GM19395 (cell line): Measurements from ENCODE around the gene MDM2.

Source experiments
- ATAC-seq: cut with Tn5 transposase; IDR thresholded peaks from one replicate; pipeline ENCODE4 v1.9.1; 2021; ENCODE audit warnings: mild to moderate bottlenecking, moderate library complexity; ENCODE audit not compliant: unreplicated experiment

Gene MDM2

DNA sequence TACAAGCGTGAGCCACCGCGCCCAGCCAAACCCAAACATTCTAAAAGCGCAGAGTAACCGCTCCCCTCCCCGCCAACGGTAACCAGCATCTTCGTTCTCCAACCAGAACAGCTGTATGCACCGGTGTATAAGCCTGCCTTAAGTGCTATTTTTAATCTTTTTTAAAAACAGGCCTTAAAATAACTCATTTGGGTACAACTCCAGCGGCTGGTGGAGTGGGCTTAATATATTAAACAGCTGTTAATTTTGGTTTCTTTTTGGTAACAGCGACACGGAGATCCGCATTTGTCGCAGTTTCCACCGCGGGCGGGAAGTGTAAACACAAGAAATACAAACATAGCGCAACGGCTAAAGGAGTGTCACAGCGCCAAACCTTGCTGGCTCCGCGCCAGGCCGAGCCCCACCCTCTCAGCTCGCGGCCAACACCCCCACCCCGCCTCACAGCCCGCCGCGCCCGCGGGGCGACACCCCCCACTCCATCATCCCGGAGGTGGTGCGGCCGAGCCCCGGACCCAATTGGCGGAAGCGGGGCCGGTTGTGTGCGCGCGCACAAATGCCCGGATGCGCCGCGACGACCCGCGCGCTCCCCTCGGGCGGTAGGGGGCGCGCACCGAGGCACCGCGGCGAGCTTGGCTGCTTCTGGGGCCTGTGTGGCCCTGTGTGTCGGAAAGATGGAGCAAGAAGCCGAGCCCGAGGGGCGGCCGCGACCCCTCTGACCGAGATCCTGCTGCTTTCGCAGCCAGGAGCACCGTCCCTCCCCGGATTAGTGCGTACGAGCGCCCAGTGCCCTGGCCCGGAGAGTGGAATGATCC is at the start of gene MDM2:
MDM2 (plus strand) TSS at position 602 of the 812 bp plus-strand sequence. CDS start 301 bp downstream, outside the sequence.
- peak; percentile 75 for ATAC-seq

- no peak for ATAC-seq
Observed at GRCh38 chr12:68759852-68760251, 48.1 kb upstream of the MDM2 start.

DNA sequence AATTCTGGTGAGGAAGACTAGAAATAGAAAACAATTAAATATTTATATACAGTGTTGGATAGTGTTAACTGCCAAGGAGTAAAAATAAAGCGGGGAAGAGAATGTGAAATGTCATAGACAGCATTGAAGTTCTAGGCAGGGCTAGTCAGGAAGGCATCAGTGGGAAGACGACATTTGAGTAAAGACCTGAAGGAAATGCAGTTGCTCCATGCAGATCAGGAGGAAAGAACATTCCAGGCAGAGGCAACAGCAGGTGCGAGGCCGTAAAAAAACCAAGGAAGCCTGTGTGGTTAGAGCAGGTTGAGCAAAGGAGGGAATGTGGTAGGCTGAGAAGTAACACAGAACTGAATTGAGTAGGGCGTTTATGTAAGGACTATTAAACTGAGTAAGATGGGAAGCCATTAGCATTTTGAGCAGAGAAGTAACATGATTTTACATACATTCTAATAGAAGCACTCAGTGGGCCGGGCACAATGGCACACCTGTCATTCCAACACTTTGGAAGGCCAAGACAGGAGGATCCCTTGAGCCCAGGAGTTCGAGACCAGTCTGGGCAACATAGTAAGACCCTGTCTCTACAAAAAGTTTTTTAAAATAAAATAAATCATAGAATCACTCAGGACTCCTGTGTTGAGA is 47.1 kb upstream of the MDM2 start:
- no peak for ATAC-seq

DNA sequence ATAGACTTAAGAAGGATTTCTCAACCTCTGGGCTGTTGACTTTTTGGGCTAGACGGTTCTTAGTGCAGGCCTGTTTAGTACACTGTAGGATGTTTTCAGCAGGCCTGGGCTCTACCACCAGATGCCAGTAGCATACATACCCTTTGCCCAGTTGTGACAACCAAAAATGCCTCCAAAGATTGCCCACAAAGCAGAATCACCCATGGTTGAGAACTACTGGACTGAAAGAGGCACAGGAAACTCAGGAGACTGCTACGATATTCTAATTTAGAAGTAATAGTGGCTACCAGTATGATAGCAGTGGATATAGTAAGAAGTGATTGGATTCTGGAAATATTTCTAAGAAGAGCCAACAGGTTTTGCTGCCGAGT is 46.5 kb upstream of the MDM2 start:
- ATAC-seq, result no peak

DNA sequence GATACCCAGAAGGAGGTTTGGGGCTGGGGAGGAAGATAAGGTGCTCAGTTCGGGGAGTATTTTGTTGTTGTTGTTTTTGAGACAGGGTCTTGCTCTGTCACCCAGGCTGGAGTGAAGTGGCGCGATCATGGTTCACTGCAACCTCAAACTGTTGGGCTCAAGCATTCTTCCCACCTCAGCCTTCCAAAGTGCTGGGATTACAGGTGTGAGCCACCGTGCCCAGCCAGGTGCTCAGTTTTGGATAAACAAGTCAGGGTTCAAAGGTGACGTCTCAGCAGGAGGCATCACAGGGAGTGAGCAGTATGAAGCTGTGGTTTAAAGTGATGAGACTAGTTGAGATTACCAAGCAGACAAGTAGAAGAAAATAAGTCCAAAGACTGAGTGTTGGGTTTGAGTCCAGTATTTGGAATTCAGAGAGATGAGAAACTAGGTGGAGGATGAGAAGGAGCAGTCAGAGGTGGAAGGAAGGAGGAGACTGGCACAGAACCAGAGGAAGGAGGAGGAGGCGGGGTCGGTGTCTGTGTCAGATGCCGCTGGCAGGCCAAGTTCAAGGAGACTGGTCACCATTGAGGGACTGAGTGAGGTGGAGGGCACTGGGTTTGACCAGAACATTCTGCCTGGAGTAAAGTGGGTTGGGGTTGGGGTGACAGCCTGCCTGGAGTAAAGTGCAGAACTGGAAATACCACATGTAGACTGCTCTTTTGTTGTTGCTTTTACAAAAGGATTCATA is 45.9 kb upstream of the MDM2 start:
- ATAC-seq, result no peak

GRCh38 chr12:68762691-68763090 is 45.3 kb upstream of the MDM2 start:
- no peak for ATAC-seq

DNA sequence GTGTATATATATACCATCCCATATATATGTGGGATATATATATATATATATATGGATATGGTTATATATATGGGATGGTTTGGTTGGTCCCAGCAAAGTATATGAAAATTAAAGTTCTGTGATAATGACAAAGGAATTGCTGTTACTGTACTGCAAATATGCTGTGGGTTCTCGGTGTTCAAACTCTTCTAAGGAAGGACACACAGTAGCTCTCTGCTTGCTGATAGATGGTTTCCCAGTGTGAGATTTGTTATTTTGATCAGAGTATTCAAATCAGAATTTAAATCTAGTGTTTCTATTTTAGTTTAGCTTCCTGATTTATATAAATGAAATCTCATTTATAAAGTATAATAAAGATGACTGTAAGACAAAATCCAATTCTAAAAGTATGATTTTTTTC is 42.3 kb upstream of the MDM2 start:
- no peak for ATAC-seq

- no peak for ATAC-seq
Observed at GRCh38 chr12:68766646-68767045, 41.3 kb upstream of the MDM2 start.

DNA sequence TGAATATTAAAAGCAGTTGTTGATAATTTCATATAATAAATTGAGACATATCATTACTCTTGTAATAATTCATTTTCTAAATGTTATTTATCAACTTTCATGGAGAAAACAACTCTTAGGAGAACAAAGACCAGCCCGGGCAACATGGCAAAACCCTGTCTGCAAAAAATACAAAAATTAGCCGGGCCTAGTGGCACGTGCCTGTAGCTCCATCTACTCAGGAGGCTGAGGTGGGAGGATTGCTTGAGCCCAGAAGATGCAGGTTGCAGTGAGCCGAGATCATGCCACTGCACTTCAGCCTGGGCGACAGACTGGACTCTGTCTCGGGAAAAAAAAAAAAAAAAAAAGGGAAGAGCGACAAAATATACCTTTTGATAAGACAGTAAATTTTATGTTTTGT is 40.8 kb upstream of the MDM2 start:
- no peak for ATAC-seq

DNA sequence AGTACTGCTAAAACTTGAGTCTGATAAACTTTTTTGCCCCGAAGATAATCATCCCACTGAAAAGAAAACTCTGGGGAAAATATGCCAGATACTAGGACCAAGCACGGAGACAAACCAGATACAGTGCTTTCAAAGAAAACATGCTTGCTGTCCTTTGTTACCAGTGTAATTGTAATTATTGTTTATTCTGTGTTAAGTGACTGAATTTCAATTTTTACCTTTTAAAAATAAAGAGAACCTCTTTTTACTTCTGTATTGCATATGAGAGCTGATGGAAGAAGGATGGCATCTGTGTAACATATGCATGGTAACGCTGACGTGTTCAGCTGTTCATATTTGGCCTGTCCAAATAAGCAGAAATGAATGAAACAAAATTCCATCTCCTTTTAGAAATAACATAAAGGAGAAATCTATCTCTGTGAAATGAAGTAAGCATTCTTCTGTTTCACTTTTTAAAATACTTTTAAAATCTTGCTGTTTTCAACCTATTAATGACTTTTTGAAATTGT is 39.5 kb upstream of the MDM2 start:
- no peak for ATAC-seq

- no peak for ATAC-seq
Observed at GRCh38 chr12:68769941-68770340, 38.0 kb upstream of the MDM2 start.

- ATAC-seq, result no peak
Observed at GRCh38 chr12:68771223-68771925, 36.6 kb upstream of the MDM2 start.

- ATAC-seq, result no peak
Observed at GRCh38 chr12:68772714-68773113, 35.3 kb upstream of the MDM2 start.

DNA sequence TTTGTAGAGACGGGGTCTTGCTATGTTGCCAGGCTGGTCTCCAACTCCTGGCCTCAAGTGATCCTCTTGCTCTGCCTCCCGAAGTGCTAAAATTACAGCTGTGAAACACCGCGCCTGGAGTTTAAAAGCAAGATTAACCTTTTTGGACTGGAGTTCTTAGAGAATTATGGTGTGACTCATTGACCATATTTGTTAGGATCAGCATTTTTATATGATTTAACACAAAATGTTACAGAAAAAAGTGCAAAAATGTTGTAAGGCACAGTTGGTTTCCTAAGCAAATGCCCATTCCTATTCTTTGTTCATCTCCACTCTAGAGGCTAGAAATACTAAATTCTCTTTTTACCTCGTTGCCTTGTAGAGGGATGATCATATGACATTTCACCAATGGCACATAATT is 34.4 kb upstream of the MDM2 start:
- no peak for ATAC-seq

DNA sequence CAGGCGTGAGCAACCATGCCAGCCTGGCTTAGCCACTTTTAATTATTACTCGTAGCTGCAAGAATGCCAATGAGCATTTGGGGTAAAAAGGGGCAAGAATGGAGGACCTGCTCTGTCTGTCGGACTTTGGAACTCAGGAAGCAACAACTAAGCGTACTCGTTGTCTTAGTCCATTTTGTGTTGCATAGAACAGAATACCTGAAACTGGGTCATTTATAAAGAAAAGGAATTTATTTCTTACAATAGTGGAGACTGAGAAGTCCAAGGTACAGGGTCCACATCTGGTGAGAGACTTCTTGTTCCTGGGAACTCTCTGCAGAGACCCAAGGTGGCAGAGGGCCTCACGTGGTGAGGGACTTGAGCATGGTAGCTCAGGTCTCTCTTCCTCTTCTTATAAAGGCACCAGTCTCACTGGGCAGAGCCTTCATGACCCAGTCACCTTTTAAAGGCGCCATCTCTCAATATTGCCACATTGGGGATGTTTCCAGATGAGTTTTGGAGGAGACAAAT is 32.8 kb upstream of the MDM2 start:
- ATAC-seq, result no peak

DNA sequence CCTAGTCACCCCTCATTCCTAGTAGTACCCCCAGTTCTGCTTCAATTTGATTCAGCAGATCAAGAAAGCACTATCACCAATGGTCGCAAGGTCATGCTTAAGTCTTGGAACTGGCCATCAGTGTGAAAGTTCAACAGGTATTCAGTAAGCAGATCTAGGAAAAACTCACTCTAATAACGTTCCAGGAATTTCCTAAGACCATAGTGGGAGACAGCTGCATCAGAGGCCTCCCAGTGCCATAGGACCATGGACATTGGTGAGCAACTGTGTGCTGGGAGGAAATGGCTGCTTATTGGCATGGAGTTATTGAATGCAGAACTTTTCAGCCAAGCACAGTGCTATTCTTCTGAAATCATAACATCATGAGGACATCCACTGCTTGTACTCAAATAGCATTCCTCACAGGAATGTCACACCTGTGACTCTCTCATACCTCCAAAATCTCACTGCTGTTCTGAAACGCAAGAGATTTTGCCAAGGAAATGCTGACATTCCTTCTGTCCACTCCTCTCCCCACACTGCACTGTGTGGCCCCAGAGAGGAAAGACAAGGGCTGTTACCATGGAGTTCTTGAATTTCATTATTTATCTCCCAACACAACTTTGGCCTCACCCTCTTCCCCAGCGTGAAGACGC is 30.9 kb upstream of the MDM2 start:
- ATAC-seq, result no peak

- no peak for ATAC-seq
Observed at GRCh38 chr12:68779280-68779679, 28.7 kb upstream of the MDM2 start.

DNA sequence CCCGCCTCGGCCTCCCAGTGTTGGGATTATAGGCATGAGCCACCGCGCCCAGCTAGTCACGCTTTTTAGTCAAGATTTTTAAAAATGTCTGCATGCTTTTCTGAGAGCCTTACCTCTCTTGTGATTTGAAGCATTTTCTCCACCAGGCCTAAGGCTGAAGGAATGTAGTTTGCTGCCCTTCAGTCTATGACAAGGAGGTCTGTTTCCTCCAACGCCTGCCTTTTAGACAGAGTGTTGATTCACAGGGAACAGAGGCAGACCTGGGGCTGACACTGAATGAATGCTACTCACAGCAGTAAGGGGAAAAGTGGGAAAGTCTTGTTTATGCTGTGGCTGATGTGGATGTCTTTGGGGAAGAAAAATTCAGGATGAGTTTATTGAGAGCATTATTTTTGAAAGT is 27.2 kb upstream of the MDM2 start:
- no peak for ATAC-seq

- no peak for ATAC-seq
Observed at GRCh38 chr12:68781728-68782127, 26.2 kb upstream of the MDM2 start.

DNA sequence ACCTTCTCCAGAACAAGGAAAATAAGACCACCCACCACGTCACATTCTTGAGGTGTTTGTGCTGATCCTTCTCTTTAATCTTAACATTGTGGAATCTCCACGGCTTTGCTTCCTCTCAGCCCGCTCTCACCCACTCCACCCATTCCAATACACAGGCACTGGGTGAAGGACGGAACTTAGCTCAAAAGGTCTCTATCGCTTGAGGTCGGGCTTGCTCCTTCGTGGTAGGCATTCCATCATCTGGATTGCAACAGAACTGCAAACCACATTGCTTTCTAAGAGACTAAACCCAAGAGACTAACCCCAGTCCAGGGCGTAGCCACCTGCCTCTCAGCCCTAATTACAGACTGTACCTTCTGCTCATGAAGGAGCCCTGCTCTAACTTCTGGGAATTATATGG is 24.0 kb upstream of the MDM2 start:
- no peak for ATAC-seq
